Esophagus muscularis mucosa (tissue), 4 donors: Measurements from ENCODE around the gene SPATA45. TPM values are rescaled to one million over a fixed set of nuclear protein-coding genes. Genes with fewer than 3 reads are reported as not detected.

ENCODE experiments used
- DNase-seq: peaks from one replicate; pipeline ENCODE4 v3.0.0-alpha.2; 2017; ENCODE audit errors: extremely low spot score
- H3K27ac ChIP-seq, 4 donors: fragments of 200-600 bp; sonication (generic); replicated peaks in 1 of 4; 1 replicate in 3 of 4; 2 replicates in 1 of 4; pipeline ENCODE4 v1.5.1; 2016 to 2019; ENCODE audit warnings: mild to moderate bottlenecking in 1 of 4
- H3K27me3 ChIP-seq, 4 donors: fragments of 200-600 bp; sonication (generic); one replicate each; pipeline versions ENCODE4 v1.5.1 to v1.6.0; 2016 to 2019
- H3K36me3 ChIP-seq, 4 donors: fragments of 200-600 bp; sonication (generic); one replicate each; pipeline ENCODE4 v1.5.1; 2016 to 2019
- H3K4me1 ChIP-seq, 4 donors: fragments of 200-600 bp; sonication (generic); one replicate each; pipeline ENCODE4 v1.5.1; 2016 to 2019
- H3K4me3 ChIP-seq, 4 donors: fragments of 200-600 bp; sonication (generic); 1 replicate in 2 of 4; 2 replicates in 2 of 4; pipeline ENCODE4 v1.5.1; 2016 to 2019; ENCODE audit warnings: mild to moderate bottlenecking in 4 of 4, moderate library complexity in 1 of 4
- H3K9me3 ChIP-seq, 4 donors: fragments of 200-600 bp; sonication (generic); 1 replicate in 3 of 4; 2 replicates in 1 of 4; pipeline ENCODE4 v1.5.1; 2016 to 2019
- CTCF ChIP-seq, 3 experiments: fragments of 200-600 bp in 2 of 3; fragments of 450-650 bp in 1 of 3; sonication (generic) in 2 of 3; IDR thresholded peaks; one replicate each; pipeline ENCODE4 v1.5.1; 2017 to 2019; ENCODE audit warnings: antibody characterized with exemption in 3 of 3, mild to moderate bottlenecking in 2 of 3, moderate library complexity in 1 of 3
- EP300 ChIP-seq: sonication (generic); formaldehyde crosslinking; IDR thresholded peaks from one replicate; pipeline ENCODE4 v1.6.1; 2017; ENCODE audit warnings: antibody characterized with exemption
- POLR2A ChIP-seq: fragments of 450-650 bp; IDR thresholded peaks from one replicate; pipeline ENCODE4 v1.6.1; 2017; ENCODE audit warnings: antibody characterized with exemption, moderate library complexity, mild to moderate bottlenecking, low read depth
- POLR2AphosphoS5 ChIP-seq, 2 donors: sonication (generic); formaldehyde crosslinking; IDR thresholded peaks; one replicate each; pipeline ENCODE4 v1.6.1; 2017; ENCODE audit warnings: antibody characterized with exemption in 2 of 2
- WGBS: methylation state at CpG from one replicate; pipeline ENCODE4 v1.1.5; 2018; 5-methylcytosine and 5-hydroxymethylcytosine counted together
- intact Hi-C: fragments of 100-400 bp; cut with DNase I; formaldehyde crosslinking; loops from one replicate; pipeline ENCODE4 v1.15.1; 2023
- total RNA-seq, 4 donors: library from RNA; depleted of rRNA; stranded (reverse); fragments of >200 nt; gene quantifications; one replicate each; pipeline versions ENCODE4 v1.1.0 to v1.2.1, GENCODE V29; 2016

The SPATA45 gene
- not detected for total RNA-seq

GRCh38 chr1:212847549-212847948 is at the start of gene SPATA45:
Gene SPATA45, minus strand, starts transcription at chr1:212847649. Its CDS starts 11,500 bp downstream, at chr1:212836149.
- H3K27me3 ChIP-seq = no peaks in the 10 kb centered on the region
- intact Hi-C loops = no loop called here
- H3K4me1 ChIP-seq = no peaks in the 10 kb centered on the region
- no peak within 1 kb of the TSS for H3K4me3 ChIP-seq
- no peaks in the 10 kb centered on the region for H3K36me3 ChIP-seq
- 97% methylated on average over 4 of the region's 4 CpGs for WGBS
- no peak within 1 kb of the TSS for H3K27ac ChIP-seq
- no peaks in the 10 kb centered on the region for H3K9me3 ChIP-seq
- TF ChIP-seq CTCF (IDR thresholded peaks at IDR 0.05) (no peak), POLR2AphosphoS5 (IDR thresholded peaks at IDR 0.05) (no peak), EP300 (no peak), POLR2A (no peak)
- DNase-seq = no peak

DNA sequence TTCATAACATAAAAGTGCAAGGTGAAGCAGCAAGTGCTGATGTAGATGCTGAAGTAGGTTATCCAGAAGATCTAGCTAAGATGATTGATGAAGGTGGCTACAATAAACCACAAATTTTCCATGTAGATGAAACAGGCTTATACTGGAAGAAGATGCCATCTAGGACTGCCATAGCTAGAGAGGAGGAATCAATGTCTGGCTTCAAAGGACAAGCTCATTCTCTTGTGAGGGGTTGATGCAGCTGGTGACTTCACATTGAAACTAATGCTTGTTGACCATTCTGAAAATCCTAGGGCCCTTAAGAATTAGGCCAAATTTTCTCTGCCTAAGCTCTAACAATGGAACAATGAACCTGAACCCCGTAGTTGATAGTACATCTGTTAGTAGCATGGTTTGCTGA is 44.7 kb upstream of the SPATA45 start:
- 91% methylated on average over 1 of the region's 1 CpG for WGBS
- Histone ChIP-seq H3K9me3 (no peaks in the 10 kb centered on the region), H3K4me1 (no peaks in the 10 kb centered on the region), H3K27ac (no peak overlapping the region), H3K4me3 (no peak overlapping the region), H3K27me3 (no peaks in the 10 kb centered on the region), H3K36me3 (peaks cover 22 to 96% (median 48%) of the 10 kb centered on the region in 4 donors)
- intact Hi-C loops = no loop called here
- TF ChIP-seq POLR2A (no peak), POLR2AphosphoS5 (IDR thresholded peaks at IDR 0.05) (no peak), EP300 (no peak), CTCF (IDR thresholded peaks at IDR 0.05) (no peak)
- DNase-seq = no peak

- WGBS = 73% methylated on average over 4 of the region's 4 CpGs
Observed at GRCh38 chr1:212884592-212884991, 37.1 kb upstream of the SPATA45 start.

DNA sequence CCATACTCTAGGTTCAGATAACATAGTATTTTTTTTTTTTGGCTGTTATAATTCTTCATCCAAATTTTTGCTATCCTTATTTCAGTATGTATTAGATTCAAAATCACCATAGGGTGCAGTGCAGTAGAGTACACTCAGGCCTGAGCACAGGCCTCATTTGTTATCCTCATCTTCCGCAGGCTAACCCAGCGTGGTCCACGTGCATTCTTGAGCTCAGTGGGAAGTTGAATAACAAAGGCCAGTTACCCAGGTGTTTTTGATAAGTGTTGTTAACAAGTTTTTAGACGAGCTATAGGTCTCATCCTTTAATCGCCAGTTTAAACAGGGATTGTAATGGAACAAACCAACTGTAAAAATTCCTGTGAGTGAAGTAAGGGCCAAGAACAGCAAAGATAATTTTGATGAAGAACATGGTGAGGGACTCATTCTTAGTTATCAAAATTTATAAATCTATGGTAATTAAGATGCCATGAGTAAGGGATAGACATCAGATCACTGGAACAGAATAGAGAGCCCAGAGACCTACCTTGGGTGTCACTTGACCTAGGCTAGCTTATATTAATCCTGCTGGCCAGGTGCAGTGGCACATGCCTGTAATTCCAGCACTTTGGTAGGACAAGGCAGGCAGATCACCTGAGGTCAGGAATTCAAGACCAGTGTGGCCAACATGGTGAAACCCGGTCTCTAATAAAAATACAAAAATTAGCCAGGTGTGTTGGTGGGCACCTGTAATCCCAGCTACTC is 32.7 kb upstream of the SPATA45 start:
- Histone ChIP-seq H3K4me1 (no peaks in the 10 kb centered on the region), H3K9me3 (no peaks in the 10 kb centered on the region), H3K36me3 (peaks cover 6 to 60% (median 37%) of the 10 kb centered on the region in 4 donors), H3K27me3 (no peaks in the 10 kb centered on the region), H3K27ac (no peak overlapping the region), H3K4me3 (no peak overlapping the region)
- no peak for DNase-seq
- 80% methylated on average over 6 of the region's 6 CpGs for WGBS
- TF ChIP-seq POLR2AphosphoS5 (IDR thresholded peaks at IDR 0.05) = no peak
- no peak for TF ChIP-seq POLR2A
- no peak for TF ChIP-seq EP300
- no peak for TF ChIP-seq CTCF (IDR thresholded peaks at IDR 0.05)
- intact Hi-C loops = no loop called here

More at GRCh38 chr1:212884592-212884991, 37.1 kb upstream of the SPATA45 start:
- no peaks in the 10 kb centered on the region for H3K9me3 ChIP-seq
- TF ChIP-seq POLR2AphosphoS5 (IDR thresholded peaks at IDR 0.05) (no peak), CTCF (IDR thresholded peaks at IDR 0.05) (no peak), EP300 (no peak), POLR2A (no peak)
- no peaks in the 10 kb centered on the region for H3K27me3 ChIP-seq
- intact Hi-C loops = no loop called here
- H3K4me1 ChIP-seq = no peaks in the 10 kb centered on the region
- H3K27ac ChIP-seq = no peak overlapping the region
- H3K36me3 ChIP-seq = peaks cover 20 to 77% (median 58%) of the 10 kb centered on the region in 4 donors
- H3K4me3 ChIP-seq = no peak overlapping the region
- DNase-seq = no peak

- no peak overlapping the region for H3K4me3 ChIP-seq
- no peak overlapping the region for H3K27ac ChIP-seq
- H3K27me3 ChIP-seq = no peaks in the 10 kb centered on the region
- DNase-seq = no peak
- H3K4me1 ChIP-seq = no peaks in the 10 kb centered on the region
- no peaks in the 10 kb centered on the region for H3K9me3 ChIP-seq
- TF ChIP-seq POLR2A (no peak), EP300 (no peak), POLR2AphosphoS5 (IDR thresholded peaks at IDR 0.05) (no peak), CTCF (IDR thresholded peaks at IDR 0.05) (no peak)
- 95% methylated on average over 6 of the region's 6 CpGs for WGBS
- peaks cover 0 to 59% (median 30%) of the 10 kb centered on the region in 4 donors for H3K36me3 ChIP-seq
- intact Hi-C loops = no loop called here
Observed at GRCh38 chr1:212878418-212878817, 31.0 kb upstream of the SPATA45 start.
